ENCODE measurements around the gene ARAP1.

The ARAP1 gene

DNA sequence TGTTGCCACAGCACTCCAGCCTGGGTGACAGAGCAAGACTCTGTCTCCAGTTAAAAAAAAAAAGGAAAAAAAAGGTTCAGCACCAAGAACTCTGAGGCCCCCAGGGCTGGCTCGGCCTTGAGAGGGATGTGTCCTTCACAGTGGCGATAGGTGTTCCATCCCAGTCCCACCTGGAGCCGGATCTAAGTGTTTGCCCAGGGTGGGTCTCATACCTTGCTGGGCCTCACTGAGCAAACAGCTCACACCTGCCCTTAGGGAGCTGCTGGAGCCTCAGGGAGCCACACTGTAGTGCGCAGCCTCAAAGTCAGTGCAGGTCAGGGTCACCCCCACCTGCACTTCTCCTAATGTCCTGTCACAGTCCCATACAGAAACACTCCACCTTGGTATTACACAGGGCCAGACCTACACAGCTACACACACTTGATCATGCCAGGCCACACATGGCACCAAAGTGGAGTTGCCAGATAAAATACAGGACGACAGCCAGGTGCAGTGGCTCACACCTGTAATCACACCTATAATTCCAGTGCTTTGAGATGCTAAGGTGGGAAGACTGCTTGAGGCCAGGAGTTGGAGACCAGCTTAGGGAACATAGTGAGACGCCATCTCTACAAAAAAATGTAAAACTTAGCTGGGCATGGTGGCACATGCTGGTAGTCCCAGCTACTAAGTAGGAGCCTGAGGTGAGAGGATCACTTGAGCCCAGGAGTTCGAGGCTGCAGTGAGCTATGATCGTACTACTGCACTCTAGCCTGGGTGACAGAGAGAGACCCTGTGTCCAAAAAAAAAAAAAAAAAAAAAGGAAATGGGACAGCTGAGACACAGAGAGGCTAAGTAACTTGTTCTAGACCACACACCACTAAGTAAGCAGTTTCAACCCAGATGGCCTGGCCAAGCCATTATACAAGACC lies 34.4 kb upstream of the ARAP1 start:
- H3K27ac ChIP-seq: peak overlapping the region; percentile 77
- no peaks in the 10 kb centered on the region for H3K36me3 ChIP-seq
- H3K9me3 ChIP-seq (ENCODE audit: severe bottlenecking): no peaks in the 10 kb centered on the region
- no peak overlapping the region for H3K4me3 ChIP-seq (ENCODE audit: low read depth, low read length)
- DNase-seq: no peak
- H3K27me3 ChIP-seq (ENCODE audit: insufficient read depth, low read depth, severe bottlenecking): no peaks in the 10 kb centered on the region
- TF ChIP-seq, protein P1, sequence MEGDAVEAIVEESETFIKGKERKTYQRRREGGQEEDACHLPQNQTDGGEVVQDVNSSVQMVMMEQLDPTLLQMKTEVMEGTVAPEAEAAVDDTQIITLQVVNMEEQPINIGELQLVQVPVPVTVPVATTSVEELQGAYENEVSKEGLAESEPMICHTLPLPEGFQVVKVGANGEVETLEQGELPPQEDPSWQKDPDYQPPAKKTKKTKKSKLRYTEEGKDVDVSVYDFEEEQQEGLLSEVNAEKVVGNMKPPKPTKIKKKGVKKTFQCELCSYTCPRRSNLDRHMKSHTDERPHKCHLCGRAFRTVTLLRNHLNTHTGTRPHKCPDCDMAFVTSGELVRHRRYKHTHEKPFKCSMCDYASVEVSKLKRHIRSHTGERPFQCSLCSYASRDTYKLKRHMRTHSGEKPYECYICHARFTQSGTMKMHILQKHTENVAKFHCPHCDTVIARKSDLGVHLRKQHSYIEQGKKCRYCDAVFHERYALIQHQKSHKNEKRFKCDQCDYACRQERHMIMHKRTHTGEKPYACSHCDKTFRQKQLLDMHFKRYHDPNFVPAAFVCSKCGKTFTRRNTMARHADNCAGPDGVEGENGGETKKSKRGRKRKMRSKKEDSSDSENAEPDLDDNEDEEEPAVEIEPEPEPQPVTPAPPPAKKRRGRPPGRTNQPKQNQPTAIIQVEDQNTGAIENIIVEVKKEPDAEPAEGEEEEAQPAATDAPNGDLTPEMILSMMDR (IDR thresholded peaks at IDR 0.05; ENCODE audit: low read depth, low read length): no peak

DNA sequence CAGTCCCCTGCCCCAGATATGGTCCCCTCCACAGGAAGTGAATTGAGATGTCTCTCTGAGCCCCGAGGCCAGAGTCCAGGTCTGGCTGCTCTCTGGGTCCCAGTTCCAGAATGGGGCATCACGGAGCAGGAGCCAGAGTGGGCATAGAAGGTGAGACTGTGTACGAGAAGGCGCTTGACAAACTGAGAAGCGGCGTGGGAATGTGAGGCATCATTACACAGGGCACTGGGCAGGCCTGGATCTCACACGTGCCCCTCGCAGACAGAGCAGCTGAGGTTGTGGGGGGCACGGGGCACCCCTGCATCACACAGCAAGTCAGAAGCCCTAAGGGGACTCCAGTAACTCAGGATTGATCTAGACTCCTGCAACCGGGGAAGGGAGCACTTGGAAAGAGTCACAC lies 32.5 kb upstream of the ARAP1 start:
- no peak overlapping the region for H3K27ac ChIP-seq
- no peaks in the 10 kb centered on the region for H3K9me3 ChIP-seq (ENCODE audit: severe bottlenecking)
- no peak for DNase-seq
- no peak overlapping the region for H3K4me3 ChIP-seq (ENCODE audit: low read depth, low read length)
- H3K27me3 ChIP-seq (ENCODE audit: insufficient read depth, low read depth, severe bottlenecking): no peaks in the 10 kb centered on the region
- TF ChIP-seq, protein P1 (IDR thresholded peaks at IDR 0.05; ENCODE audit: low read depth, low read length): no peak
- H3K36me3 ChIP-seq: no peaks in the 10 kb centered on the region

DNA sequence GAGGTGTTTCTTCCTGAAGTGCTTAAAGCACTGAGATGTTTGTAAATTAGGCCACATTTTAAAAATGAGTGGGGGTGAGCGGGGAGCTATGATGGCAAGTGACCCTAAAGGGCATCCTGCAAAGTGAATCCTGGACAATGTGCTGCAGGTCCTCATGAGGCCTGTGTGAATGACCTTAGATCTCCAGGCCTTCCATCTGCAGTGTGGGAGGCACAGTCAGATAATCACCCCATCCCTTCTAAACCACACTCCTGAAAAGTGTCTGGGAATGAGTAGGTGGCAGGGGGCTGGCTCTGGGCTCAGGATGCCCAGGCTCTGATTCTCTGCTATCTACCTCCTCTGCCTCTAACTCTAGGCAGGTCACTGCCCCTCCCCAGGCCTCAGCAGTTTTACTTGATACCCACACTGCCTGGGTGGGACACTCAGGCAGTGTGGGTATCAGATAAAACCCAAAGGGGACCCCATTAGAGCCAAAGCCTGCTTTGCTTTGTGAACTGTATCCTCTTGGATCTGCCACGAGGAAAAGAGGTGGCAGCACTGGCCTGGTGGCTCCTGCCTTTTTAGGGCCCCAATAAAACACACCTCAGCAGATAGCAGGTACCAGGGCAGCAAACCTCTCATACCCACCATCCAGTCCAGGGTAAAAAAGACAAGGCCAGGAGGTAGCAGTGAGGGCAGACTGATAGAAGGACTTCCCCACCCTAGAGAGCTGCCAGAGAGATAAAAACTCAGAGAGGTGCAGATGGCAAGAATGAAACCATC lies 31.1 kb upstream of the ARAP1 start:
- no peaks in the 10 kb centered on the region for H3K36me3 ChIP-seq
- H3K27me3 ChIP-seq (ENCODE audit: insufficient read depth, low read depth, severe bottlenecking): no peaks in the 10 kb centered on the region
- H3K9me3 ChIP-seq (ENCODE audit: severe bottlenecking): no peaks in the 10 kb centered on the region
- DNase-seq: no peak
- no peak overlapping the region for H3K4me3 ChIP-seq (ENCODE audit: low read depth, low read length)
- H3K27ac ChIP-seq: 0 out of 2 replicates have a peak overlapping the region, but pooled peaks have one; percentile 3
- TF ChIP-seq, protein P1 (IDR thresholded peaks at IDR 0.05; ENCODE audit: low read depth, low read length): no peak

DNA sequence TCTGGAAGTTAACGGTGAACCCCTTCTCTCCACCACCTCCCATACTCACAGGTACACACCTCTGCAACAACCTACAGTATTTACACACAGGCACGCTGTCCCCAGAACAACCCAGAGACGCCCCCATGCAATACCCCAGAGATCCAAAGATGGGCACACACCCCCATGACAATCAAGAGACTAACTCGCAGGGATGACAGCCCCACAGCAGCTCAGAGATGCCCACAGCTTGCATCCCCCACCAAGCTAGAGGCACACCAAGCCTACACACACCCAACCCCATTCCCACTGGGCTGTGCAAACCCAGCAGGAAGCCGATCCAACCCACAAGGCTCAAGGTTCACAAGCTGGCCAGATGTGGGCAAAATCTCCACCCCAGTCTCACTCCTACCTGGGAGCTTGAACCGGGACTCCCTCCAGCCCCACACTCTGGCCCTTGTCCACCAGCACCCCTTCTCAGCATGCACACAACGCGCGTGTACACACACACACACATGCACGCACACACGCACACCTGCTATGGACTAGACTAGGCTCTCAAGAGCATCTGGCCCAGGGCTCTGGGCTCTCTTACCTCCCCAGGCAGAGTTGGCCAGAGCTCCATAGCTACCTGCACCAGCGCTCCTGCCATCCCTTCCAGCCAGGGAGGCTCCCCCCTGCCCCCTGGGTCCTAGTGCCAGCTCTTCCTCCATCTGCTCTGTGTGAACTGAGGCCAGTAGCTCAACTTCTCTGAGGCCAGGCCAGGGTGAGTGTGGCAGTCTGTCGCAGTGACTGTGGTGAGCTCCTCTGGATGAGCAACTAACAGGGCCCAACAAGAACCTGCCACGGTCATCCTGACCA lies 30.1 kb upstream of the ARAP1 start:
- TF ChIP-seq, protein P1 (IDR thresholded peaks at IDR 0.05; ENCODE audit: low read depth, low read length): no peak
- H3K36me3 ChIP-seq: peaks cover 3% of the 10 kb centered on the region; the same call in 1 of the 2 replicates
- peak; percentile 70 for DNase-seq
- H3K4me3 ChIP-seq (ENCODE audit: low read depth, low read length): peak overlapping the region; percentile 40
- no peak overlapping the region for H3K27ac ChIP-seq
- H3K27me3 ChIP-seq (ENCODE audit: insufficient read depth, low read depth, severe bottlenecking): no peaks in the 10 kb centered on the region
- no peaks in the 10 kb centered on the region for H3K9me3 ChIP-seq (ENCODE audit: severe bottlenecking)

DNA sequence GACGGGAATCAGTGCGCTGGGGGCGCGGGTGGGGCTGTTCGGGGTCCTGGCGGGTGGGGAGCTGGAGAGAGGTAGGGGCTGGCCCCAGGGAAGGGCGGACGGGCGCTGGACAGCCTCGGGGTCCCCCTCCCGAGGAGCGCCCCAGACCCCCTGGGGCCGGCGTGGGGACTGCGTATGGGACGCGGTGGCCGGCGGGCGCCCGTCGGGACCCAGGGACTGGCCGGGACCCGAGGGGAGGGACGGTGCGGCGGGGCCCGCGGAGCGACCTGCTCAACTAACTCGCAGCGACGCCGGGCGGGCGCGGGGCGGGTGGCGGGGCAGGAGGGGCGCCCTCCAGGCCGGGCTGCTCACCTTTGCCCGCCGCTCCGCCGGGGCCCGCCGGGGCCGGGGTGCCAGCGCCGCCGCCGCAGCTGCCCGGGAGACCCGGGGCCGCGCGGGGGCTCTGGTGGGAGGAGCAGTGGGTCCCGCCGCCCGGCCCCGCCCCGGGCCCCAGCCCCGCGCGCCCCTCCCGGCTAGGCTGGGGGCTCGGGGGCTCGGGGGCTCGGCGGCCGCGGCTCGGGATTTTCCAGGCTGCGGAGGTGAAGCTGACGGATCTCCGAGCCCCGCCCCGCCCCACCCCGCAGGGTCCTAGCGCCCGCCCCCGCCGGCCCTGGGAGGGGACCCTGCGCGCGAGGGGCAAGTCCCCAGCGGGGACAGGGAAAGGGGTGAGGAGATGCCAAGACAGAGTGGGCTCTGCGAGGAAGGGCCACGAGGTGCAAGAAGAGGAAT lies 29.3 kb upstream of the ARAP1 start:
- H3K9me3 ChIP-seq (ENCODE audit: severe bottlenecking): no peaks in the 10 kb centered on the region
- TF ChIP-seq, protein P1 (IDR thresholded peaks at IDR 0.05; ENCODE audit: low read depth, low read length): no peak
- no peak overlapping the region for H3K27ac ChIP-seq
- DNase-seq: peak; percentile 52
- peaks cover 3% of the 10 kb centered on the region; the same call in 1 of the 2 replicates for H3K36me3 ChIP-seq
- H3K27me3 ChIP-seq (ENCODE audit: insufficient read depth, low read depth, severe bottlenecking): no peaks in the 10 kb centered on the region
- peak overlapping the region; percentile 45 for H3K4me3 ChIP-seq (ENCODE audit: low read depth, low read length)

Measured in WERI-Rb-1 (cell line).